Aorta (tissue), 5 donors: ENCODE data around the gene NEO1. TPM values are rescaled to one million over a fixed set of nuclear protein-coding genes. Genes with fewer than 3 reads are reported as not detected.

Source experiments
- ATAC-seq: fragments of 200-7000 bp; cut with Tn5 transposase; one replicate; pipeline ENCODE4 v1.9.1; 2022; ENCODE audit warnings: moderate library complexity; ENCODE audit not compliant: low FRiP score
- DNase-seq, 2 donors: peaks; one replicate each; pipeline ENCODE4 v3.0.0-alpha.2; 2020
- H3K27ac ChIP-seq, 2 donors: one replicate each; pipeline ENCODE4 v1.5.1; 2013; ENCODE audit warnings: low read length in 2 of 2, mild to moderate bottlenecking in 2 of 2, moderate library complexity in 2 of 2, control low read depth in 1 of 2, inconsistent platforms in 1 of 2, low read depth in 1 of 2
- H3K27me3 ChIP-seq, 2 donors: one replicate each; pipeline ENCODE4 v1.6.1; 2013; ENCODE audit warnings: control low read depth in 1 of 2, low read length in 1 of 2, mild to moderate bottlenecking in 1 of 2, moderate library complexity in 1 of 2; ENCODE audit not compliant: insufficient read depth in 2 of 2, control insufficient read depth in 1 of 2
- H3K36me3 ChIP-seq, 2 donors: one replicate each; pipeline ENCODE4 v1.6.1; 2013; ENCODE audit warnings: control low read depth in 1 of 2, low read length in 1 of 2, mild to moderate bottlenecking in 1 of 2; ENCODE audit not compliant: insufficient read depth in 2 of 2, control insufficient read depth in 1 of 2
- H3K4me1 ChIP-seq, 2 donors: one replicate each; pipeline ENCODE4 v1.6.1; 2013; ENCODE audit warnings: low read length in 2 of 2, control low read depth in 1 of 2, mild to moderate bottlenecking in 1 of 2, moderate library complexity in 1 of 2; ENCODE audit not compliant: insufficient read depth in 2 of 2, control insufficient read depth in 1 of 2
- H3K4me3 ChIP-seq, 2 donors: one replicate each; pipeline ENCODE4 v1.5.1; 2013; ENCODE audit warnings: low read length in 2 of 2, control low read depth in 1 of 2, mild to moderate bottlenecking in 1 of 2
- H3K9me3 ChIP-seq: one replicate; pipeline ENCODE4 v1.6.1; 2013; ENCODE audit warnings: mild to moderate bottlenecking, low read length; ENCODE audit not compliant: control insufficient read depth
- WGBS, 2 donors: extraction: QIAGEN DNeasy Blood & Tissue Kit; methylation state at CpG; one replicate each; pipeline ENCODE4 v1.1.7; 2013; 5-methylcytosine and 5-hydroxymethylcytosine counted together
- intact Hi-C, 2 donors: fragments of 100-400 bp; cut with DNase I; formaldehyde crosslinking; loops; one replicate each; pipeline versions ENCODE4 v1.14.2 to v1.15.0; 2022
- polyA plus RNA-seq, 2 donors: library from polyadenylated mRNA; stranded (reverse); fragments of 200-250 nt; gene quantifications; one replicate each; pipeline ENCODE4 v1.2.3, GENCODE V29; 2013
- total RNA-seq, 2 donors: library from RNA; stranded (reverse); fragmentation: NEBNext Ultra II Directional; extraction: Animal tissue kit (Norgen Biotek cat#: 25700); gene quantifications; one replicate each; pipeline ENCODE4 v1.2.1, GENCODE V29; 2021
- donor health status: healthy with polysubstance abuse.
- donor health status: Bipolar disorder and iron deficiency.
- donor health status: DM: no; HTN: no; CAD: no.
- donor health status: DM: no; HTN: no; CAD: no.
- donor health status: DM: yes; HTN: yes; CAD: no.

Gene NEO1
- total and polyA plus RNA-seq, 4 donors = 11.3 to 46.7 (median 24.7) TPM

GRCh38 chr15:73247331-73247730 is 195.1 kb downstream of the NEO1 start:
- intact Hi-C loops = loop anchor here (10.0 kb wide), 2 partner anchors 113 to 463 kb away; partner anchors contain the start of gene ADPGK (in 1 of the 2)
- no peak for DNase-seq

GRCh38 chr15:73249499-73249898 is 197.2 kb downstream of the NEO1 start:
- ATAC-seq (no peak), DNase-seq (no peak)
- no peak overlapping the region for H3K4me3 ChIP-seq
- H3K4me1 ChIP-seq = peaks cover 0 to 2% of the 10 kb centered on the region in 2 donors
- no peak overlapping the region for H3K27ac ChIP-seq
- no peaks in the 10 kb centered on the region for H3K9me3 ChIP-seq
- no peaks in the 10 kb centered on the region for H3K36me3 ChIP-seq
- intact Hi-C loops = loop anchor here (10.0 kb wide), 2 partner anchors 115 to 465 kb away; partner anchors contain the start of gene ADPGK (in 1 of the 2)
- H3K27me3 ChIP-seq = no peaks in the 10 kb centered on the region
- 93% methylated on average over 4 of the region's 4 CpGs for WGBS, 2 donors

More at GRCh38 chr15:73247331-73247730, 195.1 kb downstream of the NEO1 start:
- H3K4me3 ChIP-seq = no peak overlapping the region
- H3K27ac ChIP-seq = no peak overlapping the region
- peaks cover 0 to 1% of the 10 kb centered on the region in 2 donors for H3K36me3 ChIP-seq
- H3K9me3 ChIP-seq = no peaks in the 10 kb centered on the region
- no peak for ATAC-seq
- no peaks in the 10 kb centered on the region for H3K27me3 ChIP-seq
- H3K4me1 ChIP-seq = peaks cover 0 to 2% of the 10 kb centered on the region in 2 donors
- WGBS, 2 donors = 8 to 11% methylated on average over 1 of the region's 1 CpG

GRCh38 chr15:73254598-73254997 is 202.3 kb downstream of the NEO1 start:
- Histone ChIP-seq H3K4me3 (no peak overlapping the region), H3K9me3 (no peaks in the 10 kb centered on the region), H3K27ac (no peak overlapping the region), H3K4me1 (no peaks in the 10 kb centered on the region), H3K36me3 (peaks cover 2 to 4% of the 10 kb centered on the region in 2 donors), H3K27me3 (no peaks in the 10 kb centered on the region)
- DNase-seq = no peak
- ATAC-seq = no peak
- WGBS, 2 donors = 95 to 97% methylated on average over 6 of the region's 6 CpGs
- intact Hi-C loops = no loop called here

- Histone ChIP-seq H3K27me3 (no peaks in the 10 kb centered on the region), H3K36me3 (peaks cover 4 to 5% of the 10 kb centered on the region in 2 donors), H3K9me3 (no peaks in the 10 kb centered on the region), H3K4me1 (no peaks in the 10 kb centered on the region), H3K4me3 (no peak overlapping the region), H3K27ac (no peak overlapping the region)
- intact Hi-C loops = no loop called here
- DNase-seq (no peak), ATAC-seq (no peak)
- 90 to 93% methylated on average over 5 of the region's 5 CpGs for WGBS, 2 donors
Measured at GRCh38 chr15:73258271-73259108, 206.2 kb downstream of the NEO1 start.

- Histone ChIP-seq H3K4me3 (no peak overlapping the region), H3K27me3 (no peaks in the 10 kb centered on the region), H3K9me3 (no peaks in the 10 kb centered on the region), H3K27ac (no peak overlapping the region), H3K36me3 (peaks cover 0 to under 1% of the 10 kb centered on the region in 2 donors), H3K4me1 (no peaks in the 10 kb centered on the region)
- intact Hi-C loops = no loop called here
- ATAC-seq (no peak), DNase-seq (no peak)
- 85 to 90% methylated on average over 5 of the region's 5 CpGs for WGBS, 2 donors
Measured at GRCh38 chr15:73264881-73265280, 212.6 kb downstream of the NEO1 start.

GRCh38 chr15:73265536-73266153 is 213.4 kb downstream of the NEO1 start:
- intact Hi-C loops = no loop called here

GRCh38 chr15:73268457-73268856 is 216.2 kb downstream of the NEO1 start:
- H3K4me3 ChIP-seq = no peak overlapping the region
- 88 to 93% methylated on average over 1 of the region's 1 CpG for WGBS, 2 donors
- no peak for DNase-seq
- peaks cover 0 to 5% of the 10 kb centered on the region in 2 donors for H3K36me3 ChIP-seq
- H3K27me3 ChIP-seq = no peaks in the 10 kb centered on the region
- intact Hi-C loops = no loop called here
- H3K9me3 ChIP-seq = no peaks in the 10 kb centered on the region
- H3K27ac ChIP-seq = no peak overlapping the region
- no peak for ATAC-seq
- no peaks in the 10 kb centered on the region for H3K4me1 ChIP-seq

More at GRCh38 chr15:73265536-73266153, 213.4 kb downstream of the NEO1 start:
- peaks cover 0 to 4% of the 10 kb centered on the region in 2 donors for H3K36me3 ChIP-seq
- 59 to 60% methylated on average over 4 of the region's 4 CpGs for WGBS, 2 donors
- no peak overlapping the region for H3K4me3 ChIP-seq
- no peak overlapping the region for H3K27ac ChIP-seq
- H3K27me3 ChIP-seq = no peaks in the 10 kb centered on the region
- DNase-seq = peak in 1 of 2 donors; percentile 77
- ATAC-seq = no peak
- no peaks in the 10 kb centered on the region for H3K9me3 ChIP-seq
- no peaks in the 10 kb centered on the region for H3K4me1 ChIP-seq

GRCh38 chr15:73270366-73271097 is 218.3 kb downstream of the NEO1 start:
- WGBS, 2 donors = 76 to 78% methylated on average over 3 of the region's 3 CpGs
- Histone ChIP-seq H3K4me1 (no peaks in the 10 kb centered on the region), H3K27me3 (no peaks in the 10 kb centered on the region), H3K9me3 (no peaks in the 10 kb centered on the region), H3K36me3 (peaks cover 0 to 5% of the 10 kb centered on the region in 2 donors), H3K27ac (no peak overlapping the region), H3K4me3 (no peak overlapping the region)
- intact Hi-C loops = loop anchor here (5.0 to 10.0 kb wide), 3 partner anchors 33 to 546 kb away; partner anchors contain the start of gene ADPGK (in 2 of the 2)
- DNase-seq (no peak), ATAC-seq (no peak)
